Activated CD4-positive, alpha-beta memory T cell treated with anti-CD3 and anti-CD28 coated beads for 36 hours (primary cell): ENCODE measurements around the gene BICDL1. TPM values are rescaled to one million over a fixed set of nuclear protein-coding genes. Genes with fewer than 3 reads are reported as not detected.
A peak's percentile ranks its signal among the peaks of the same experiment; 100 is the strongest.
"Not testable (repeated sequence)": the region's sequence is repeated elsewhere in the genome, so short reads cannot be mapped to it uniquely, and the experiment has no call there.

Experiments
- CTCF ChIA-PET: fragments of 350-600 bp; sonication (Branson Sonifier 250); formaldehyde crosslinking; loops from one replicate; lab custom pipeline; 2021; ENCODE audit warnings: antibody characterized with exemption, inconsistent platforms; lab: Charles Lee
- POLR2A ChIA-PET: fragments of 350-600 bp; sonication (Branson Sonifier 250); formaldehyde crosslinking; loops from one replicate; lab custom pipeline; 2021; ENCODE audit warnings: antibody characterized with exemption; lab: Charles Lee
- DNase-seq: peaks from one replicate; pipeline ENCODE4 v3.0.0-alpha.2; 2020
- H3K27ac Mint-ChIP-seq: one replicate; pipeline ENCODE4 v1.8.0; 2021; ENCODE audit warnings: mixed read lengths
- H3K27me3 Mint-ChIP-seq: one replicate; pipeline ENCODE4 v1.8.0; 2021; ENCODE audit warnings: mixed read lengths
- H3K36me3 Mint-ChIP-seq: one replicate; pipeline ENCODE4 v1.8.0; 2021; ENCODE audit warnings: mixed read lengths
- H3K4me1 Mint-ChIP-seq: one replicate; pipeline ENCODE4 v1.8.0; 2021; ENCODE audit warnings: low read depth, mixed read lengths
- H3K4me3 Mint-ChIP-seq: one replicate; pipeline ENCODE4 v1.8.0; 2021; ENCODE audit warnings: mild to moderate bottlenecking, mixed read lengths
- H3K9me3 Mint-ChIP-seq: one replicate; pipeline ENCODE4 v1.8.0; 2021; ENCODE audit warnings: mixed read lengths
- intact Hi-C: fragments of 100-400 bp; cut with micrococcal nuclease; formaldehyde crosslinking; loops from one replicate; pipeline ENCODE4 v1.15.1; 2023
- total RNA-seq, 2 experiments: library from RNA; stranded (reverse); gene quantifications; one replicate each; pipeline ENCODE4 v1.2.3, GENCODE V29; 2021

BICDL1 gene
- total RNA-seq, 2 experiments from 2014 or later, result 143 to 155 TPM

DNA sequence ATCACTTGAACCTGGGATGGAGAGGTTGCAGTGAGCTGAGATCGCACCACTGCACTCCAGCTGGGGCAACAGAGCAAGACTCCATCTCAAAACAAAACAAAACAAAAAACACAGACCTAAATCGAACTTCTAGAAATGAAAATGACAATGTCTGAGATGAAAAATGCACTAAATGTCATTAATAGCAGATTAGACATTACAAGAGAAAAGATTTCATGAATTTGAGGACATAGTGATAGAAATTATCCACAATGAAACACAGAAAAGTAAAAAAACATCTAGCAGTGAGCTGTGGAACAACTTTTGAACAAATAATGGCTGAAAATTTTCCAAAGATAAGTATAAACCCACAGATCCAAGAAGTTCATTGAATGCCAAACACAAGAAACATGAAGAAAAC, 35.2 kb downstream of the BICDL1 start:
- H3K4me3 Mint-ChIP-seq, result no peak overlapping the region
- no peak for DNase-seq
- POLR2A ChIA-PET, result no interaction called here
- H3K27ac Mint-ChIP-seq, result no peak overlapping the region
- H3K27me3 Mint-ChIP-seq, result no peaks in the 10 kb centered on the region
- H3K4me1 Mint-ChIP-seq, result peaks cover 13% of the 10 kb centered on the region
- CTCF ChIA-PET, result interaction anchor here (0.9 kb wide), 1 partner anchor 63 kb away, joined by 3 read pairs; no protein-coding TSS in a partner anchor
- intact Hi-C loops, result no loop called here
- peaks cover 43% of the 10 kb centered on the region for H3K36me3 Mint-ChIP-seq
- peaks cover 10% of the 10 kb centered on the region for H3K9me3 Mint-ChIP-seq

DNA sequence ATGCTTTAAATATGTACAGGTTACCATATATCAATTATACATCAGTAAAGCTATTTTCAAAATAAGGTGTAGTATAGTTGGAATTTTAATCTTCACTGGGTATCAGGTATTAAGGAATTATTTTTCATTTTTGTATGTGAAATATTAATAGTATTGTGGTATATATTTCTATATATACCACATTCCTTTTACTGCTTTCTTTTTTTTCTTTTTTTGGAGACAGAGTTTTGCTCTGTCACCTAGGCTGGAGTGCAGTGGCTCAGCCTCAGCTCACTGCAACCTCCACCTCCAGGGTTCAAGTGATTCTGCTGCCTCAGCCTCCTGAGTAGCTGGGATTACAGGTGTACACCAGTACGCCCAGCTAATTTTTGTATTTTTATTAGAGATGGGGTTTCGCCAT, 36.6 kb downstream of the BICDL1 start:
- peaks cover 40% of the 10 kb centered on the region for H3K36me3 Mint-ChIP-seq
- H3K9me3 Mint-ChIP-seq, result peaks cover 10% of the 10 kb centered on the region
- intact Hi-C loops, result no loop called here
- no peak overlapping the region for H3K27ac Mint-ChIP-seq
- ChIA-PET POLR2A (no interaction called here), CTCF (no interaction called here)
- H3K4me1 Mint-ChIP-seq, result no peaks in the 10 kb centered on the region
- H3K27me3 Mint-ChIP-seq, result no peaks in the 10 kb centered on the region
- no peak overlapping the region for H3K4me3 Mint-ChIP-seq
- no peak for DNase-seq

DNA sequence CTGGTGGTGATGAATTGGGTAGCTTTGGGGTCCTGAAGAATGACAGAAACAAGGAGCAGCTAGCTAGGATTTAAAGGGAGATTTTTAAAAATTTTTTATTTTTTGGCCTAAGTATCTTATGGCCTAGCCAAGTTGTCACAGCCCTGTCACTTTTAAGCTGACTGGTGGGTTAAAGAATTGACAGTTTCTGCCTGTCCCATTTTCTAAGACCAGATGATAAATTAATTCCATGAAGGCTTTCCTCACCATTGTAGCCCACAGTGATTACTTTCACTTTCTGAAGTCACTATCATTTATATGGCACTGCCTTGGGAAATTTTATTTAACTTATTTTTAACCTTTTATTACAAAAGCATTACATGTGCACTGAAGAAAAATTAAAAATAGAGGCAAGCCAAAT, 43.2 kb downstream of the BICDL1 start:
- Mint-ChIP-seq H3K4me1 (peaks cover 19% of the 10 kb centered on the region), H3K9me3 (no peaks in the 10 kb centered on the region), H3K4me3 (no peak overlapping the region), H3K36me3 (peaks cover 17% of the 10 kb centered on the region), H3K27me3 (no peaks in the 10 kb centered on the region), H3K27ac (no peak overlapping the region)
- ChIA-PET POLR2A (interaction anchor here (1.0 kb wide), 1 partner anchor 17 kb away, joined by 3 read pairs; no protein-coding TSS in a partner anchor), CTCF (interaction anchor here (1.2 kb wide), 1 partner anchor 32 kb away, joined by 3 read pairs; no protein-coding TSS in a partner anchor)
- DNase-seq, result no peak
- intact Hi-C loops, result no loop called here

DNA sequence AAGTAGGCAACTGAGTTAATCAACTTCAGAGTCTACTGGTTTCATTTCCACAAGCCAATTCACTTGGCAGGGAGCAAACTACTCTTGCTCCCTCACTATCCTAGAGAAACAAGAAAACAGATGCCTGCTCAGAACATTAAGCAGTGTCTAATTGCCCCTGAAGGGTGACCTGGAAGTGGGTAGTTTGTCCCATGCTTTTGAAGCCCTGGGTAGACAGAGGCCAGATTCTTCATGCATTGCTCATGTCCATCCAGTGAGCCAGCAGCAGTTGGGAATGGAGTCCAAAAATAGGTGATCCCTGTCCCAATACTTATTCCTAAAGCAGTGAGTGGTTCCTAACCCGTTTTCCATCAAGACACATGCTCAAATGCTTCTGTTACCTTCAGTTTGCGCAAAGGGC, 48.8 kb downstream of the BICDL1 start:
- ChIA-PET CTCF (no interaction called here), POLR2A (no interaction called here)
- H3K27ac Mint-ChIP-seq, result no peak overlapping the region
- intact Hi-C loops, result no loop called here
- no peak for DNase-seq
- peaks cover 22% of the 10 kb centered on the region for H3K36me3 Mint-ChIP-seq
- H3K9me3 Mint-ChIP-seq, result no peaks in the 10 kb centered on the region
- H3K27me3 Mint-ChIP-seq, result no peaks in the 10 kb centered on the region
- peaks cover 26% of the 10 kb centered on the region for H3K4me1 Mint-ChIP-seq
- no peak overlapping the region for H3K4me3 Mint-ChIP-seq

DNA sequence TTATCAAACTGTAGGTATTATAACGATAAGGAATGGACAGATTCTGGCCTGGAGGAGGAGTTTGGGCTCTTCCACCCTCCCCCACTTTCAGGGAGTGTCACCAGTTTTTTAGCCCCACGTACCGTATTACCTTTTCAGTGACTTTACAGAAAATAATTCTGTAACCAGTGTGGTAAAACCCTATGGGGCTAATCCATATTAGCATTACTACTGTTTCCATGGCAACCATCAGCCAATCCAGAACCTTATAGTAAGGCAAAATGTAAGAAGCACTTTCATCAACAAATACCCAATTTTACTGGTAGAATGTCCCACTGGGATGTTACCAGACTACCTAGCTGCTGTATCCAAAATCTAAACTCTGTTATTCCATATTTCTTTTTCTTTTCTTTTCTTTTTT, 50.7 kb downstream of the BICDL1 start:
- no peak for DNase-seq
- Mint-ChIP-seq H3K9me3 (no peaks in the 10 kb centered on the region), H3K36me3 (peaks cover 36% of the 10 kb centered on the region), H3K4me1 (peaks cover 24% of the 10 kb centered on the region), H3K27me3 (no peaks in the 10 kb centered on the region), H3K4me3 (no peak overlapping the region), H3K27ac (no peak overlapping the region)
- POLR2A ChIA-PET, result no interaction called here
- CTCF ChIA-PET, result no interaction called here
- intact Hi-C loops, result no loop called here

DNA sequence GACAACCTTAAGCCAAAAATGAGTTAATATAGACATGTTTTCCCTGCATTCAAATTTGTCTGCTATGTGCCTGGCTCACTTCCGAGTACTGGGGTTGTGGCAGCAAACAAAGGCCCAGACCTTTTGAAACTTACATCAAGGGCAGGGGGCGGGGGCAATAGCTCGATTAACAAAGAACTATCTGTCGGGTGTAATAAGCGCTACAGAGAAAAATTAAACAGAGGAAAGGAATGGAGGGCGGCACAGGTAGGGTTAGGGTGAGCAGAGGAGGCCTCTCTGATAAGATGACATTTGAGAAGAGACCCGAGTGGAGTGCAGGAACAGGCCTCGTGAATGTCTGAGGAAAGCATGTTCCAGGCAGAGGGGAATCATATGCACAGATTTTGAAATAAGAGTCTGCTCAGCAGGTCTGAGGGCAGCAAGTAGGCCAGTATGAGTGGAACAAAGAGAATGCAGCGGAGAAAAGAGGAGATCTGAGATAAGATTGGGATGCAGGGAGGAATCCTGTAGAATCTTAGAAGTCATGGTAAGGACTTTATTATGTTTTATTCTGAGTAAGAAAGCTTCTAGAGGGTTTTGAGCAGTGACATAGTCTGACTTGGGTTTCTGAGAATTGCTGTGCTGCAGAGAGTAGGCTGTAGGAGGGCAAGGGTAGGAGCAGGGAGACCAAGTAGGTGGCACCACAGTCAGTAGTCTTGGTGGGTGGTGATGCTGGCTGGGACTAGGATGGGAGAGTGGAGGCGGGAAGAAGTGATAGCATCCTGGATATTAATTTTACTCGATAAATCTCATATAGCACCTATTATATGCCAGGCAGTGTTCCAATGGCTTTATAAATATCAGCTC, 52.6 kb downstream of the BICDL1 start:
- Mint-ChIP-seq H3K9me3 (no peaks in the 10 kb centered on the region), H3K36me3 (peaks cover 42% of the 10 kb centered on the region), H3K4me1 (peaks cover 32% of the 10 kb centered on the region), H3K27me3 (no peaks in the 10 kb centered on the region), H3K4me3 (no peak overlapping the region), H3K27ac (peak overlapping the region; percentile 74)
- ChIA-PET POLR2A (interaction anchor here (0.7 kb wide), 1 partner anchor 132 kb away, joined by 3 read pairs; no protein-coding TSS in a partner anchor), CTCF (no interaction called here)
- peak; percentile 44 for DNase-seq
- intact Hi-C loops, result no loop called here

DNA sequence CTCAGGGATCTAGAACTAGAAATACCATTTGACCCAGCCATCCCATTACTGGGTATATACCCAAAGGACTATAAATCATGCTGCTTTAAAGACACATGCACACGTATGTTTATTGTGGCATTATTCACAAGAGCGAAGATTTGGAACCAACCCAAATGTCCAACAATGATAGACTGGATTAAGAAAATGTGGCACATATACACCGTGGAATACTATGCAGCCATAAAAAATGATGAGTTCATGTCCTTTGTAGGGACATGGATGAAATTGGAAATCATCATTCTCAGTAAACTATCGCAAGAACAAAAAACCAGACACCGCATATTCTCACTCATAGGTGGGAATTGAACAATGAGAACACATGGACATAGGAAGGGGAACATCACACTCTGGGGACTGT, 56.3 kb downstream of the BICDL1 start:
- Mint-ChIP-seq H3K36me3 (peaks cover 44% of the 10 kb centered on the region), H3K4me1 (peaks cover 54% of the 10 kb centered on the region)
- H3K9me3 Mint-ChIP-seq, CTCF ChIA-PET, H3K27ac Mint-ChIP-seq, intact Hi-C loops, DNase-seq, H3K27me3 Mint-ChIP-seq, POLR2A ChIA-PET, H3K4me3 Mint-ChIP-seq: not testable (repeated sequence)

DNA sequence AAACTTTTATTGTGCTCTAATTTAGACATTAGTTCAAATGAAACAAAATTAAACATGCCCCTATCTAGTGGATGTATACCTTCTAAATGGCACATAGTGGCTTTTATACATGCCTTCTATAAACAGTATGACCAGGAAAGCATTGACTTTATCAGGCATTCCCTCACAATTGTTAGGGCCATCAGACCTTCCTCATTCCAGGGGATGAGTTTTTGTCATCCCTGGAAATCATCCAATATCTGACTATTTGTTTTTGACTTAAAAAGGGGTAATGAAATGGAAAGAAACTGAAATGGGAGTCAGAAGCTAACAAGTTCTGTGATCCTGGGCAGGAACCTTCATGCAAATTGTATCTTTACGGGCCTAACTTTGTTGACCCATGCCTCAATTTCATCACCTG, 58.0 kb downstream of the BICDL1 start:
- H3K27ac Mint-ChIP-seq, result no peak overlapping the region
- no peaks in the 10 kb centered on the region for H3K27me3 Mint-ChIP-seq
- ChIA-PET POLR2A (no interaction called here), CTCF (no interaction called here)
- H3K9me3 Mint-ChIP-seq, result no peaks in the 10 kb centered on the region
- peaks cover 45% of the 10 kb centered on the region for H3K4me1 Mint-ChIP-seq
- intact Hi-C loops, result no loop called here
- no peak for DNase-seq
- peaks cover 46% of the 10 kb centered on the region for H3K36me3 Mint-ChIP-seq
- H3K4me3 Mint-ChIP-seq, result no peak overlapping the region

DNA sequence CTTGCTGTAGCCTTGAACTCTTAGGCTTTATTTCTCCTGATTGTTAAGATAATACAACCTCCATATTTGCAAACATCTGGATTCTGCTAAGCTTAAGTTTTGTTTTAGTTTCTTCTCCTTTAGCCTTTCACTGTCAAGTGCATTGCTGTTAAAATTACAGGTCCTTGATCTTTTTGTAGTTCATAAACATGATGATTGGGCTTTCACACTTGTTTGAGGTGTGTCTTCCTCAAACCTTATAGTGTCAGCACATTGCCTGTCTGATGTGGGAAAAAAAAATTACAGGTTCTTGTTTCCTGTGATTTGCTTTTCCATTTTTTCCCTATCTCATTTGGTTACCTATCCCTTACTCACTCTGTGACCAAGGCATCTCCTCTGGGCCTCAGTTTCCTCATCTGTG, 59.2 kb downstream of the BICDL1 start:
- ChIA-PET CTCF (interaction anchor here (0.6 to 1.2 kb wide), 2 partner anchors 59 to 217 kb away, joined by 3 read pairs; partner anchors contain the start of gene BICDL1), POLR2A (interaction anchor here (0.6 to 0.9 kb wide), 2 partner anchors 21 to 41 kb away, joined by 3 read pairs; no protein-coding TSS in a partner anchor)
- H3K9me3 Mint-ChIP-seq, result no peaks in the 10 kb centered on the region
- H3K4me1 Mint-ChIP-seq, result peaks cover 47% of the 10 kb centered on the region
- H3K4me3 Mint-ChIP-seq, result no peak overlapping the region
- intact Hi-C loops, result no loop called here
- peak overlapping the region; percentile 65 for H3K27ac Mint-ChIP-seq
- H3K36me3 Mint-ChIP-seq, result peaks cover 45% of the 10 kb centered on the region
- H3K27me3 Mint-ChIP-seq, result no peaks in the 10 kb centered on the region
- DNase-seq, result no peak

DNA sequence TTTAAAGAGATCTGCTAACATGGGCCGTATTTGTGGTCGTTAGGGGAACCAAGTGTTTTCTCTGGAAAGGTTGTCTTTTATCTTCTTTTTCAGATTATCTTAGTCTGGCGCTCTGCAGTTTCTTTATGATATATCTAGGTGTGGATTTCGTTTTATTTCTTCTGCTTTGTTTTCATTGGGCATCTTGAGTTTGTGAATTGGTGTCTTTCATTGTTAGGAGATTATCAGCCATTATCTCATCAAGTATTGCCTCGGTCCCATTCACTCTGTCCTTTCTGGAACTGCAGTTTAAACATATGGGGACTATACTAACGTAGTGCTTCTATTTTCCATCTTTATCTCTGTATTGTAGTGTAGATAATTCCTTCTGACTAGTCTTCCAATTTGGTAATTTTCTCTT, 60.4 kb downstream of the BICDL1 start:
- no peak overlapping the region for H3K4me3 Mint-ChIP-seq
- intact Hi-C loops, result no loop called here
- no peaks in the 10 kb centered on the region for H3K27me3 Mint-ChIP-seq
- ChIA-PET CTCF (no interaction called here), POLR2A (interaction anchor here (0.7 kb wide), 1 partner anchor 50 kb away, joined by 4 read pairs; no protein-coding TSS in a partner anchor)
- H3K27ac Mint-ChIP-seq, result no peak overlapping the region
- H3K9me3 Mint-ChIP-seq, result no peaks in the 10 kb centered on the region
- DNase-seq, result no peak
- H3K4me1 Mint-ChIP-seq, result peaks cover 50% of the 10 kb centered on the region
- H3K36me3 Mint-ChIP-seq, result peaks cover 41% of the 10 kb centered on the region

DNA sequence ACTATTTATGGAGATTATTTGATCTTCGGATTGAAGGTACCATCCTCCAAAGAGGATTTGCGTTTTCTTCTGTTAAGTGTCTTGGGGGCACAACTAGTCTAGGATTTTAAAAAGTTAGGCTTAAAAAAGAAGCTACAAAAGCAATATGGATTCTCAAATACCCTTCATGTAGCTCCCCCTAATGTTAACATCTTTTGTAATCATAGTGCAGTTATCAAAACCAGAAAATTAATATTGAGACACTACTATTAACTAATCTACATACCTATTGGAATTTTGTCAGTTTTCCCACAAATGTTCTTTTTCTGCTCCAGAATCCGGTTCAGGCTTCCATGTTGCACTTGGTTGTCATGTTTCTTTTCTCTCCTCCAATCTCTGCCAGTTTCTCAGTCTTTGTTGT, 62.5 kb downstream of the BICDL1 start:
- ChIA-PET CTCF (interaction anchor here (0.7 kb wide), 1 partner anchor 36 kb away, joined by 3 read pairs; no protein-coding TSS in a partner anchor), POLR2A (no interaction called here)
- Mint-ChIP-seq H3K27ac (no peak overlapping the region), H3K36me3 (peaks cover 35% of the 10 kb centered on the region), H3K4me3 (no peak overlapping the region), H3K9me3 (no peaks in the 10 kb centered on the region), H3K27me3 (no peaks in the 10 kb centered on the region), H3K4me1 (peaks cover 44% of the 10 kb centered on the region)
- no peak for DNase-seq
- intact Hi-C loops, result no loop called here

DNA sequence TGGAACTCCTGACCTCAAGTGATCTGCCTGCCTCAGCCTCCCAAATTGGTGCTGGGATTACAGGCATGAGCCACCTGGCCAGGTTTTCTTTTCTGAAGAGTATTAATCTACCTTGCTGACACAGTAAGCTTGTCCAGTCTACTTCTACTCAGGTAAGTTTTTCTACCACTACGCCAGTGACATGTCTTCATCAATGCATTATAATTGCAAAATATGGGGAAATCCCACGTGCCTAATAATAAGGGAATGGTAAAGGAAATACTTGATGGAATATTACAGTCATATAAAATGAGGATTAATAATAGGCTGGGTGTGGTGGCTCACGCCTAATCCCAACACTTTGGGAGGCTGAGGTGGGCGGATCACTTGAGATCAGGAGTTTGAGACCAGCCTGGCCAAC, 65.3 kb downstream of the BICDL1 start:
- Mint-ChIP-seq H3K4me1 (peaks cover 19% of the 10 kb centered on the region), H3K4me3 (no peak overlapping the region), H3K27me3 (no peaks in the 10 kb centered on the region), H3K36me3 (peaks cover 35% of the 10 kb centered on the region), H3K27ac (no peak overlapping the region), H3K9me3 (no peaks in the 10 kb centered on the region)
- intact Hi-C loops, result no loop called here
- ChIA-PET POLR2A (no interaction called here), CTCF (no interaction called here)
- no peak for DNase-seq
